Liver (tissue), 9 donors: Measurements from ENCODE around the gene RPS6KA3. TPM values are rescaled to one million over a fixed set of nuclear protein-coding genes. Genes with fewer than 3 reads are reported as not detected.

Experiments used
- DNase-seq: peaks from one replicate; pipeline ENCODE4 v3.0.0-alpha.2; 2017; ENCODE audit warnings: low spot score
- H3K27ac ChIP-seq, 2 donors: one replicate each; pipeline ENCODE4 v1.7.0; 2013; ENCODE audit warnings: inconsistent platforms in 2 of 2, low read length in 2 of 2, control low read depth in 1 of 2, low read depth in 1 of 2, mild to moderate bottlenecking in 1 of 2
- H3K27me3 ChIP-seq, 4 donors: one replicate each; pipeline versions ENCODE4 v1.6.1 to v1.7.0; 2013; ENCODE audit warnings: low read length in 3 of 4, inconsistent platforms in 1 of 4, mild to moderate bottlenecking in 1 of 4, moderate library complexity in 1 of 4; ENCODE audit not compliant: control insufficient read depth in 4 of 4, insufficient read depth in 4 of 4
- H3K36me3 ChIP-seq, 4 donors: one replicate each; pipeline versions ENCODE4 v1.6.1 to v1.7.0; 2013; ENCODE audit warnings: low read length in 3 of 4, mild to moderate bottlenecking in 3 of 4, low read depth in 1 of 4, moderate library complexity in 1 of 4; ENCODE audit not compliant: control insufficient read depth in 4 of 4, insufficient read depth in 3 of 4
- H3K4me1 ChIP-seq, 4 donors: one replicate each; pipeline versions ENCODE4 v1.6.1 to v1.7.0; 2013; ENCODE audit warnings: low read length in 3 of 4, mild to moderate bottlenecking in 3 of 4, moderate library complexity in 1 of 4; ENCODE audit not compliant: control insufficient read depth in 4 of 4, insufficient read depth in 4 of 4
- H3K4me3 ChIP-seq, 3 donors: one replicate each; pipeline versions ENCODE4 v1.6.1 to v1.7.0; 2013; ENCODE audit warnings: low read length in 3 of 3, control low read depth in 1 of 3, low read depth in 1 of 3, mild to moderate bottlenecking in 1 of 3
- H3K9ac ChIP-seq, 2 donors: one replicate each; pipeline ENCODE4 v1.7.0; 2013; ENCODE audit warnings: low read length in 2 of 2, mild to moderate bottlenecking in 2 of 2, moderate library complexity in 2 of 2, control low read depth in 1 of 2, low read depth in 1 of 2
- H3K9me3 ChIP-seq, 4 donors: one replicate each; pipeline versions ENCODE4 v1.6.1 to v1.7.0; 2013; ENCODE audit warnings: low read length in 3 of 4; ENCODE audit not compliant: control insufficient read depth in 4 of 4
- ATF3 ChIP-seq: IDR thresholded peaks from 2 replicates; pipeline ENCODE4 v1.6.1; 2016; ENCODE audit warnings: antibody characterized with exemption
- CTCF ChIP-seq: fragments of 150-350 bp; IDR thresholded peaks from 2 replicates; pipeline ENCODE4 v1.5.1; 2017; ENCODE audit warnings: improper control_type of control experiment, low read depth, low read length; ENCODE audit not compliant: missing input control
- EGR1 ChIP-seq, 2 donors: IDR thresholded peaks; 2 replicates each; pipeline ENCODE4 v1.6.1; 2016 to 2018; ENCODE audit warnings: antibody characterized with exemption in 2 of 2, low read depth in 2 of 2
- FOXA1 ChIP-seq: IDR thresholded peaks from 2 replicates; pipeline ENCODE4 v1.6.1; 2016; ENCODE audit warnings: antibody characterized with exemption
- FOXA2 ChIP-seq: IDR thresholded peaks from 2 replicates; pipeline ENCODE4 v1.6.1; 2016; ENCODE audit warnings: antibody characterized with exemption
- GABPA ChIP-seq, 2 donors: IDR thresholded peaks in 1 of 2; conservative IDR thresholded peaks in 1 of 2; 2 replicates each; pipeline ENCODE4 v1.6.1; 2016; ENCODE audit warnings: antibody characterized with exemption in 2 of 2, mild to moderate bottlenecking in 1 of 2, moderate library complexity in 1 of 2
- HNF4A ChIP-seq, 2 donors: conservative IDR thresholded peaks; 2 replicates each; pipeline ENCODE4 v1.6.1; 2016; ENCODE audit warnings: antibody characterized with exemption in 2 of 2, mild to moderate bottlenecking in 2 of 2
- HNF4G ChIP-seq: IDR thresholded peaks from 2 replicates; pipeline ENCODE4 v1.6.1; 2016; ENCODE audit warnings: antibody characterized with exemption
- JUND ChIP-seq, 2 donors: IDR thresholded peaks; 2 replicates each; pipeline ENCODE4 v1.6.1; 2016; ENCODE audit warnings: antibody characterized with exemption in 2 of 2
- NR2F2 ChIP-seq: IDR thresholded peaks from 2 replicates; pipeline ENCODE4 v1.6.1; 2016; ENCODE audit warnings: antibody characterized with exemption
- RAD21 ChIP-seq, 2 donors: IDR thresholded peaks; 2 replicates each; pipeline ENCODE4 v1.6.1; 2016; ENCODE audit warnings: antibody characterized with exemption in 2 of 2, mild to moderate bottlenecking in 2 of 2
- REST ChIP-seq: IDR thresholded peaks from 2 replicates; pipeline ENCODE4 v1.6.1; 2016; ENCODE audit warnings: antibody characterized with exemption, mild to moderate bottlenecking
- RXRA ChIP-seq, 2 donors: IDR thresholded peaks; 2 replicates each; pipeline ENCODE4 v1.6.1; 2017 to 2018; ENCODE audit warnings: antibody characterized with exemption in 2 of 2, mild to moderate bottlenecking in 1 of 2
- SP1 ChIP-seq: IDR thresholded peaks from 2 replicates; pipeline ENCODE4 v1.6.1; 2018; ENCODE audit warnings: antibody characterized with exemption, mild to moderate bottlenecking
- TAF1 ChIP-seq: conservative IDR thresholded peaks from 2 replicates; pipeline ENCODE4 v1.6.1; 2016; ENCODE audit warnings: antibody characterized with exemption, mild to moderate bottlenecking
- YY1 ChIP-seq: IDR thresholded peaks from 2 replicates; pipeline ENCODE4 v1.6.1; 2016; ENCODE audit warnings: antibody characterized with exemption, mild to moderate bottlenecking
- ZBTB33 ChIP-seq: IDR thresholded peaks from 2 replicates; pipeline ENCODE4 v1.6.1; 2016; ENCODE audit warnings: antibody characterized with exemption
- WGBS: extraction: QIAGEN DNeasy Blood & Tissue Kit; methylation state at CpG from one replicate; pipeline ENCODE4 v1.1.7; 2013; 5-methylcytosine and 5-hydroxymethylcytosine counted together
- polyA plus RNA-seq, 2 donors: library from polyadenylated mRNA; stranded (reverse) in 1 of 2; unstranded in 1 of 2; fragments of 200-250 nt in 1 of 2; fragments of >200 nt in 1 of 2; fragmentation: Nextera tagmentation in 1 of 2; extraction: Ambion mirVana in 1 of 2; gene quantifications; one replicate each; pipeline versions ENCODE4 v1.2.1 to v1.2.3, GENCODE V29; 2013 to 2015
- total RNA-seq, 2 donors: library from RNA; depleted of rRNA; stranded (reverse); fragments of >200 nt; gene quantifications; one replicate each; pipeline ENCODE4 v1.2.3, GENCODE V29; 2014
- TF ChIP-seq, protein P1 (sequence below): IDR thresholded peaks from 2 replicates; pipeline ENCODE4 v1.6.1; 2016; ENCODE audit warnings: antibody characterized with exemption
- donor health status: healthy.
- donor health status: healthy.
- donor health status: healthy.
- donor health status: healthy.
- donor health status: healthy.

The RPS6KA3 gene
- total and polyA plus RNA-seq, 4 donors, result 11.1 to 69.7 (median 38.8) TPM

- no peak for DNase-seq
- WGBS, result 95% methylated on average over 2 of the region's 2 CpGs
- H3K9me3 ChIP-seq, result no peaks in the 10 kb centered on the region
- no peaks in the 10 kb centered on the region for H3K27me3 ChIP-seq
- TF ChIP-seq TAF1 (no peak), HNF4G (no peak), GABPA (IDR thresholded peaks at IDR 0.05 in 1 of 2, conservative IDR thresholded peaks at IDR 0.05 in 1 of 2) (no peak), CTCF (no peak), ATF3 (no peak), SP1 (no peak), RXRA (IDR thresholded peaks at IDR 0.05) (no peak), EGR1 (IDR thresholded peaks at IDR 0.05; ENCODE audit: low read depth in 2 of 2) (no peak), FOXA2 (no peak), JUND (IDR thresholded peaks at IDR 0.05) (no peak), NR2F2 (no peak), RAD21 (IDR thresholded peaks at IDR 0.05) (no peak), FOXA1 (no peak), HNF4A (conservative IDR thresholded peaks at IDR 0.05) (no peak), ZBTB33 (no peak), YY1 (no peak), REST (no peak)
- TF ChIP-seq, protein P1, sequence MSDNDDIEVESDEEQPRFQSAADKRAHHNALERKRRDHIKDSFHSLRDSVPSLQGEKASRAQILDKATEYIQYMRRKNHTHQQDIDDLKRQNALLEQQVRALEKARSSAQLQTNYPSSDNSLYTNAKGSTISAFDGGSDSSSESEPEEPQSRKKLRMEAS, result no peak
- no peaks in the 10 kb centered on the region for H3K36me3 ChIP-seq
- no peak overlapping the region for H3K27ac ChIP-seq
- H3K4me3 ChIP-seq, result no peak overlapping the region
- H3K4me1 ChIP-seq, result peaks cover 0 to 9% (median 4%) of the 10 kb centered on the region in 4 donors
- H3K9ac ChIP-seq, result no peak overlapping the region
Measured at GRCh38 chrX:20224814-20225487, 41.8 kb downstream of the RPS6KA3 start.
